Measurements from ENCODE around the gene PSMD3.

PSMD3 gene

DNA sequence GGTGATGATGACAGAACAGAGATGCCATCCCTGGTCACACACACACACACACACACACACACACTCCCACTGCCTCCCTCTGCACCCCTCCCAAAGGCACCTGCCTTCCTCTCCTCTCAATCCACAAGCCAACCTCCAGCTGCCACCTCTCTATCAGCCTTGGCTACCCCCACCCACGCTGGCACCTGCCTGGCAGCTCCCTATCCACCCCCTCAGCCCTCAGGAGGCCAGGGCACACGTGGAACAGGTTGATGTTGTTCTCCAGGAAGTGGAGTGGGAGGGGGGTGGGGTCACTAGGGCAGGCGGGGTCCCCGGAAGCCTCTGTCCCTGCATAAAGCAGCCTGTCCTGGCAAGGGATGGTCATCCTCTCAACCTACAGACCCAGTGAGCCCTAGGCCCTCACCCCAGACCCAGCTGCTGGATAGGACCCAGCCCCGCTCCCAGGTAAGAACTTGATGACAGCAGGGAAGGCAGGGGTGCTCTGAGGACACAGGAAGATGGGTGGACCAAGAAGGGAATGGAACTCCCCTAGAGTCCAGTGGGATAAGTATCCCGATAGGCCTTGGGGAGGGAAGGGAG, 17.9 kb upstream of the PSMD3 start, which contains the start of gene GSDMA:
TSS of gene GSDMA (plus strand) at position 363 of the 579 bp plus-strand sequence. CDS start 2,684 bp downstream, outside the sequence.
- DNase-seq, result peak; percentile 32 to 33

DNA sequence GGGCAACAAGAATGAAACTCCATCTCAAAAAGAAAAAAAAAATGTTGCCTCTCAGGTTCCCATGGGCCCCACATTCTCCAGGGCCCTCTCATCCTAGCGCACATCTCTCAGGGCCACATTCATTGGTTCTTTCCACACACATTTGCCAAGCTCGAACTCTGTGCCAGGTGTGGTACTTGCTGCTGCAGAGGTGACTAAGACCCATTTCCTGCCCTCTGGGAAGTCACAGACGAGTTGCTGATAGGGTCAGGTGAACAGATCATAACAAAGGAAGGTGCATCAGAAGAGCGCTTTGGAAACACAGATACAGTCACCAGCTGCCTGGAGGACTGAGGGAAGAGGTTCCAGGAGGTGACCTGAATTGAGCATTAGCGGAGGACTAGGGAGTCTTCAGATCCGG, 16.8 kb upstream of the PSMD3 start:
- DNase-seq, result no peak

DNA sequence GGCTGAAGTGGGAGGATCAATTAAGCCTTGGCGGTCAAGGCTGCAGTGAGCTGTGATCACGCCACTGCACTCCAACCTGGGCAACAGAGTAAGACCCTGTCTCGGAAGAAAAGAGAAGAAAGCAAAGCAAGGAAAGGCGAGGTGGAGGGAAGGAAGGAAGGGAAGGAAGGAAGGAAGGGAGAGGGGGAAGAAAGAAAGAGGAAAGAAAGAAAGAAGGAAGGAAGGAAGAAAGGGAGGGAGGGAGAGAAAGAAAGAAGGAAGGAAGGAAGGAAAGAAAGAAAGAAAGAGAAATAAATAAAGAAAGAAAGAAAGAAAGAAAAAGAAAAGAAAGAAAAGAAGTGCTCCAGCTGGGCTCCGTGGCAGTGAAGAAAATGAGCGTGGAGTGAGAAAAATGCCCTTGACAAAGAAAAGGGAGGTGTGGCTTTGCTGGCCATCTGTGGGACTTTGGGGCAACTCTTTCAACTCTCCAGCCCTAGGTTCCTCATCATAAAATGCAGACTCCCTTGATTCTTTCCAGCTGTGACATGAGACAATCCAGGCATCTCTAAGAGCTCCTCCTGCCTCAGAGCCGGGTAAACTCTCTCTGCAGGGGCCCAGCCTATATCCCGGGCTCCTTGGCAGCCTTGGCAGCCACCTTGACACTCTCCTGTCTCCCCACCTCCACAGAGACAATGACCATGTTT, 15.4 kb upstream of the PSMD3 start:
- DNase-seq, result no peak

DNA sequence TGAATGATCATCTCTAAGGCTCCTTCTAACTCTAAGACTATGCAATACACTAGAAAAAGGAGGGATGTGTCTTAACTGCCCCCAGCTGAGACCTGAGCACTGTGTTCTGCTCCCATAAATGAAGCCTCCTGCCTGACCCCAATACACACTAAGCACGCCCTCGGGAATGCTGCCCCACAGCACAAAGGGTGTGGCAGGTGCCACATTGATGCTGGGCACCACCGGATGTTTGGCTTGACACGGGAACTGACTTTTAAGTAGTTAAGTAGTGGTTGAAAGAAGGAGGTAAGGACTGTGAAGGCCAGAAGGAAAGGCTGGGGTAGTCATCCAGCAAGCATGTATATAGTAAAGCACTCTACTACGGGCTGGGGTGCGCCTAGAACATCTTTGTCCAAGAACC, 13.8 kb upstream of the PSMD3 start:
- DNase-seq, result no peak

DNA sequence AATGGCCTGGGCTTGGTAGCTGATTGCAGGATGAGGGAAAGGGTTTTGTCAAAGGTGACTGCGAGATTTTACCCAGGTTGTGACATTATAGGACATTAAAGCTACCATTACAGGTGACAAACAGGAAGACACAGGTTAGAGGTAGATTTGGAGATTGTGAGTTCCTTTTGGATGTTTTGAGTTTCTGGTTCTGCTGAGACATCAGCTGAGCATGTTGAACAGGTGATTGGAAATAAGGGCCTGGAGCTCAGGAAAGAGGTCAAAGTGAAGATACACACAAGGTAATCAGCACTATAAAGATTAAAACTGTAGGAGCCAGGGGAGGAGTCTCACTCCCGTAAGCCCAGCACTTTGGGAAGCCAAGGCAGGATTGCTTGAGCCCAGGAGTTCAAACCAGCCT, 11.8 kb upstream of the PSMD3 start:
- no peak for DNase-seq

DNA sequence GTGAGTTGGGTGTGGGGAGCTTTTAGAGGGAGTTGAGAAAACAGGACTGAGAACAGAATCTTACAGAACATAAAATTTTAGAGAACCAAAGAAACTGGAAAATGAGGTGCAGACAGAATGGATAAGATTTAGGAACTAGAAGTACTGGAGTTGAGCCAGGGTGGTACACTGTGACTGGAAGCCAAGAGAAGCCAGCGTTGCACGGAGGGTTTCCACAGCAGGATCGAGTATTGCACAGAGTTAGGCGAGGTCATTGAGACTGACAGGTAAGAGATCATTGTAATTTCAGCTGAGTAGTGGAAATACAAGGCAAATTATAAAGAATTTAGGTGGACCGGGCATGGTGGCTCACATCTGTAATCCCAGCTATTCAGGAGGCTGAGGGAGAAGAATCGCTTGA, 11.2 kb upstream of the PSMD3 start:
- DNase-seq, result no peak

DNA sequence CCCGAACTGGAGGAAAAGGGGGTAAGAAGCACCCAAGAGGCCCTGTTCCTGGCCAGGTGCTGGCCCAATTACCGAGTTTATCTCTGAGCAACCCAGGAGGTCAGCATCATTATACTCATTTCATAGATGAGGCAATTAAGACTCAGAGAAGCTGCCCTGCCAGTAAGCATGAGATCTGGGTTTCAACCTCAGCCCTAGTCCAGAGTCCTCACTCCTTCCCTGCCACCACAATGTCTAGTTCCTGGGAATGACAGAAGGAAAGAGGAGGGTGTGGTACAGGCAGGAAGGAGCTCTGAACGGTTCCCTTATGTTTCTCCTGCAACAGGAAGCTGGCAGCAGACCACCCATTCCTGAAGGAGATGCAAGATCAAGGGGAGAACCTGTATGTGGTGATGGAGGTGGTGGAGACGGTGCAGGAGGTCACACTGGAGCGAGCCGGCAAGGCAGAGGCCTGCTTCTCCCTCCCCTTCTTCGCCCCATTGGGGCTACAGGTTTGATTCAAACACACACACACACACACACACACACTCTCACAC, 10.4 kb upstream of the PSMD3 start:
- DNase-seq, result no peak

DNA sequence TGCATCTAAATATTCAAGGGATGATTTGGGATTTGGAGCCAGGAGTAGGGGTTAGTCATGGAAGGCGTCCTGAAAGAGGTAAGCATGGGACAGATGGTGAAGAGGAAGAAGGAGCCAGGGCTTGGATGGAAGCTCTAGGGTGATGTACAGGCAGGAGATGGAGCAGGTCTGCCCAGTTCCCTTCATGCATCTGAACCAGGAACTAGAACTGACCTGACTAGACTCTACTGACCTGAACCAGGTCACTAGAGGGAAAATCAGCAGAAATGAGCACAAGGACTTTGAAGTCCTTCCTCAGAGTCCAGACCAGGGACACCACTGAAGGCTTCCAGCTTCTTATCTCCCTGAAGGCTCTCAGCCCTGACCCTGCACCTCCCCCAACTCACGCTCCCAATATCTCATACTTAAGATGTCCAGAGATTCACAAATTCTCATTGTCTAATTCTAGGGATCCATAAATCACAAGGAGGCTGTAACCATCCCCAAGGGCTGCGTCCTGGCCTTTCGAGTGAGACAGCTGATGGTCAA, 9.5 kb upstream of the PSMD3 start:
- DNase-seq, result no peak

DNA sequence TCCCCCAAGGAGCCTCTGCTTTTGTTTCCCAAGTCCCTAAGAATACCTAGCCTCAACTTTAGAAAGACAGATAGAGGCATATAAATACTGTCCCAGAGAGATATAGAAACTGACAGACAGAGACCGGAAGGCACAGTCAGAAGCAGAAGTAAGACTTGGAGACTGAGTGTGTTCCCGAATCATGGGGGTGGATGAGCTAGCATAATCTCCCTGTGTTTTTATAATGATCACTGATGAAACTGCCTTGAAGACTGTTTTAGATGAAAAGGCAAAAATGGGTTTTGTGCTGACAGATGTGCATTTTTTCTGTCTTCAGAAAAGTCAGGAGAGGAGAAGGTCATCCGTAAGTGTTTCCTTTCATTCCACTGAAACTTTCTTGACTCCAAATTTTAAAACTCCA, 8.3 kb upstream of the PSMD3 start:
- DNase-seq, result no peak

DNA sequence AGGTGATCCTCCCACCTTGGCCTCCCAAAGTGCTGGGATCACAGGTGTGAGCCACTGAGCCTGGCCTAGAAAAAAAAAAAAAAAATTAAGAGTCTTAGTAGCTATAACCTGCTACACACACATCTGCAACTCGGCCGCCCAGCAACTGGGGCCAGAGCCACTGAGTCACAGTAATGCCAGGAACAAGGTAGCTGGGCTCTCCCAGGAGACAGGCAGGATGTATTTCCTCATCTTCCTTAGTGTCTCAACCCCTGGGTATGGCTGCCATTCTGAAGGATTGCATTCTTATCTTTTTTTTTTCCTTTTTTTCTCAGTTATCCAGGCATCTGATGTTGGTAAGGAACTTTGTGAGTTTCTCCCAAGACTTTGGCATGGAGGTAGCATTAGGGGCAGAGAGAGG, 7.1 kb upstream of the PSMD3 start:
- DNase-seq, result no peak

DNA sequence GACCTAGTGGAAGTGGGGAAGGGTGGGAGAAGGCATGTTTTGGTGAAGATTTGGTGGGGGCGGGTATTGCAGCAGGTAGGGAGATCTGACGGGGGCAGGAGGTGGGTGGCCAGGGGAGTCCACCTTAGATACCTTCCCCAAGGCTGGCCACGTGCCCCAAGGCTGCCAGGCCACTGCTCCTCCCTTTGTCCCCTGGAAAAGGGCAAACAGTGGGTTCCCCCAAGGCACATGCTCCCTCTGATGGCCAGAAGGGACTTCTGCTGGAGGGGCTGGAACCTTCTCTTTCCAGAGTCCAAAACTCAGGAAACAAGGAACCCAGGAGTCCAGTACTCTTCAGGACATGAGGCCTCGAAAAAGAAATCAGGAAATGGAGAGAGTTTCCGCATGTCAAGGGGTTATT, 6.2 kb upstream of the PSMD3 start:
- no peak for DNase-seq

DNA sequence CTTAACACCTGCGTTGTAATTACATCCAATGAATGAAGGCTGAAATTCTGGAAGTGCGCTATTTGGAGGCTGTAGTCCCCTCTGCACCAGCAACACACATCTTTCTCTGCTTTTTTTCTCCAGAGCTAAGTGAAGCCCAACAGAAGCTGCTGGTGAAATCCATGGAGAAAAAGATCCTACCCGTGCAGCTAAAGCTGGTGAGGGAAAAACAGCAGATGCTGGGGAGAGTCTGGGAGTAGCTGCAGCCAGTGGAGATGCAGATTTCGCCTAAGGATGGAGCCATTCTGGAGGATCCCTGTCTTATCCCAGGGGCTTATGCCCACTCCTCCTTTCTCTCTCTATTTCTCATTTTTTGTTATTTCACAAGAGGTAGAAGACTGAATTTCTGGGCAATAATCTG, 4.8 kb upstream of the PSMD3 start:
- no peak for DNase-seq

DNA sequence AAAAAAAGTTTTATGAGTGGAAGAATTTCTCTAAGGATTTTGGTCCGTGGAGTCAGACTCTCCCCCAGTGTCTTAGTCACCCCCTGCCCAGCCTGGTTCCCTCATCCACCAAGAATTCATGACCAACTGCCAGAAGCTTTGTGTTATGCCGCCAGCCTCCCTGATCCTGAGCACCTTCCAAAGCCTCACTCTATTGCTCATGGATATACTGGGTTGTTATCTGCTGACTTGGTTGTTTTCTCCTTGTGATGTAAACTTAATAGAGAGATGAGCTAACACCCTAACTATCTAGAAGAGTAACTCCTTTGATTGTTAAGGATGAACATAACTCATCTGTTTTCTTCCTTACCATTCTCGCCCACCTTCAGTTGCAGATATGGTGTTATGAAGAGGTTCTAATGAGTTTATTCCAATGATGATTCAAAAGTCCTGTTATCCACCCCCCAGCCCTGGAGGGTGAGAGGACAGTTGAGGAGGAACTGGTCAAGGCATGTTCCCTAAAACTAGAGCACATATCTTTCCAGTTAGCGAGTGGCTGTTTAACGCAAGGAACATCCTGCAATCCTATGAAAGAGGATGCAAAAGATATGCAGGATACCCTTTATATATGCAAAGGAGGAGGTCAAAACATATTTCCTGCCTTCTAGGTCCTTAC, 1.5 kb upstream of the PSMD3 start:
- DNase-seq, result no peak

DNA sequence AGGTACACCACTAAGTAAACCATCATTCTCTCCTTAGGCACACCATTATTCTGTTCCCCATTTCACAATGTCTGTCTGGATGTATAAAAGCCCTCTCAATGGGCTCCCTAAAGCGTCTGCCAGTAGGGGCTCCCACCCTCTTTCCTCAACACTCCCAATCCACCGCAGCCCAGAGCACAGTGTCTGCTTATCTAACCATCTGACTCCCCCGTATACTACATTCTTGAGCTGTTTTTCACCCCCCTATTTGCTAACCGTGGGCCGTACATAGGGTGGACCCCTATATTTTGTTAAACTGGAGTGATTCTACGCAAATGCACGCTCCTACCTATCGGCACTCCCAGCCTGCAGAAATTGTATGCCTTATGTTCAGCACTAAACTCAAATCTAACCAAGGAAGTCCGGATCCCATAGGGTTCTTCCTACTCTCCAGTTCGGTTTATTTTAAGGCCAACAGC, 685 bp upstream of the PSMD3 start:
- DNase-seq, result no peak

DNA sequence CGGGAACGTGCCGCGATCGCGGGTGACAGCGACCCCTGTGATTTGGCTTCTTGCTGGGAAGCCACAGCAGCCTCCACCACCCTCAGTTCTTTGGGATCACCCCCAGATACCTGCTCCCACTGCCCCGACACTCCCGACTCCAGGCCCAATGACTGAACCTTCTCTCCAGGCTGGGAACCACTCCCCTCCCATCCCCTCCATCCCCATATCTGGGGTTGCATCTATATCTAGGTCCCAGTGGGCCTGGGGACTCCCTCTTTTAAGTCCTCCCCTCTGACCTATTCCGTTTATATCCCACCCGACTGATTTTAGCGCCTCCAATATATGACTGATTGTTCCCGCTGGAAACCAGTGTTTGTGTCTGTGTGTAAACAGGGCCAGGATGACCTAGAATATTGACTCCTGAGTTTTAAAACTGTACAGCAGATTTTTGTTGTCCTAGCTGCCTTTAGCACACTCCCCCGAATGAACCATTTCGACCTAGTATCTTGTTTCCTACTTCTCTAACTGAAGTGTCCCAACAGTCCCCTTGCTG, 667 bp downstream of the PSMD3 start:
- DNase-seq, result no peak

DNA sequence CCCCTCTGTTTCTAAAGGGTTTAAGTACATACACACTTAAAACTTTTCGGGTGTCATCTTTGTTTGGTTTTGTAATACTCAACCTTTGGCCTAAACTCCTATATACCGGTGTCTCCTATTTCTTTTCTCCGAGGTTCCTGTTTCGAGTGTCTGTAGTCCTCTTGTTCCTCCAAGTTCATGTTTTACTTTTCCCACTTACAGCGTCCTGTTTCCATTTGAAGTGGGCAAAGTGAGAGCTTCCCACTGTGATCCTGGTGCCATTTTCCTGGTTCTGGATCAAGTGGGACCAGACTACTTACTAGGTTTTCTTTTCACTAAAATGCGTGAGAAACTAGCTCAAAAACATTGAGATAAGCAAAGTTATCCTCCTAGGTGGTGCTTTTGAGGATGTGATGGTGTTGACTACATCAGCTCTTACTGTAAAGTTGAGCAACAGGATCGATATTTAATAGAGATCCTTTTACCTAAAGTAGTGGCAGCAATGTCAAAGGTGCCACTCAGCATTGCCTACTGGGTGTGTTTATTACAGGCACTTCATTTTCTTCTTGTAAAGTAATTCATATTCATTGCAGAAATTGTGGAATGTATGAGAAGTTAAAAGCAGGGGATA, 1.3 kb downstream of the PSMD3 start:
- DNase-seq, result no peak

DNA sequence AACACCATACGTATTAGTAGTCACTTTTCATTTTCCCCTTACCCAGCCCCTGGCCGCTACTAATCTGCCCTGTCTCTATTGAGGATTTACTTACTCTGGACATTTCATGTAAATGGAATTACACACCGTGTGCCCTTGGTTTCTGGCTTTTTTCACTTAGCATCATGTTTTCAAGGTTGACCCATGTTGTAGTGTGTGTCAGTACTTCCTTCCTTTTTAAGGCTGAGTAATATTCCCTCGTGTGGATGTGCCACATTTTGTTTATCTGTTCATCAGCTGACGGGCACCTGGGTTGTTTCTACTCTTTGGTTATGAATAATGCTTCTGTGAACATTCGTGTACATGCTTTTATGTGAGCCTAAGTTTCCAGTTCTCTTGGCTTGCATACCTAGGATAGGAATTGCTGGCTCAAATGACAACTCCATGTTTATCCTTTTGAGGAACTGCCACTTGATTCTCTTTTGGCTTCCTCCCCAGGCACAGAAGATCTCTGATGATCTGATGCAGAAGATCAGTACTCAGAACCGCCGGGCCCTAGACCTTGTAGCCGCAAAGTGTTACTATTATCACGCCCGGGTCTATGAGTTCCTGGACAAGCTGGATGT, 7.7 kb downstream of the PSMD3 start:
- DNase-seq, result no peak

DNA sequence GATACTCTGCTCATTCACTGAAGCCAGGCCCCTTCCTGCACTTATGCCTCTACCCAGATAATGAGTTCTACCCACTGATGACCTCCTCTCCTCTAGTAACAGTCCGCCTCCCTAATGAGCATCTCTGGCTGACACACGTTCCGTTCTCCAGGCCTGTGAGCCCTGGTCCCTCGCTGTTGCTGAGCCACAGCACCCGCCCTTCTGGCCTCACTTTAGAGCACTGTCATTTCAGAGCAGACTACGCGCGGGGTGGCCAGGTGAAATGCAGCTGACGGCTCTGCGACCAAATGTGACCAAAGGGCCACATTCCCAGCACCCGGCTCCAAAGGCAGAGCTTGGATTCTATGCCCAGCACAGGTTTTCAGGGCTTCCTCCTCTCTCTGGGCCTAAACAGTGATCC, 13.8 kb downstream of the PSMD3 start:
- DNase-seq, result no peak

DNA sequence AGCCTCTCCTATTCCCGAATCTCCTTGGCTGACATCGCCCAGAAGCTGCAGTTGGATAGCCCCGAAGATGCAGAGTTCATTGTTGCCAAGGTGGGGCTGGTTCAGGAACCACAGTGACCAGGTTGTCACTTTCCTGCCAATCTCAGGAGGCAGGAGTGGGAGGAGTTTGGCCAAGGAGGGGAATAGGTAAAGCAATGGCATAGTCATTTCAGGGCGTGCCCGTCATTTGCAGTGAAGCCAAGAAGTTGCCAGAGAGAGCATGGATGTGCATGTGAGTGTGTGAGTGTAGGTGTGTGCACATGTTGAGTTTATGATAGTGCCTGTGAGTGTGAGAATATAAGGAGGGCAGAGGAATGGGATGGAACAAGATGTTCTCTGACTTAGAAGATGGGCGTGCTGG, 14.8 kb downstream of the PSMD3 start:
- no peak for DNase-seq

DNA sequence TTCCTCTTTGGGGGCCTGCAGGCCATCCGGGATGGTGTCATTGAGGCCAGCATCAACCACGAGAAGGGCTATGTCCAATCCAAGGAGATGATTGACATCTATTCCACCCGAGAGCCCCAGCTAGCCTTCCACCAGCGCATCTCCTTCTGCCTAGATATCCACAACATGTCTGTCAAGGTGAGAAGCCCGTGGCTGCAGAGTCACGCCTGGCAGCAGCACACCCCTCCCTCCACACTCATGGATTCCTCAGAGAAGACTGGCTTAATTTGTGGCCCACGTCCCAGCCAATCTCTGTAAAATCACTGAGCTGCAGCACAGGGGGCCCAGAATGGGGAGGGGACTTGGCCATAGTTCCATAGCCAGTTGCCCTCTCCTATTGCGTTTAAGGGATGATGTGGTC, 15.6 kb downstream of the PSMD3 start:
- no peak for DNase-seq

DNA sequence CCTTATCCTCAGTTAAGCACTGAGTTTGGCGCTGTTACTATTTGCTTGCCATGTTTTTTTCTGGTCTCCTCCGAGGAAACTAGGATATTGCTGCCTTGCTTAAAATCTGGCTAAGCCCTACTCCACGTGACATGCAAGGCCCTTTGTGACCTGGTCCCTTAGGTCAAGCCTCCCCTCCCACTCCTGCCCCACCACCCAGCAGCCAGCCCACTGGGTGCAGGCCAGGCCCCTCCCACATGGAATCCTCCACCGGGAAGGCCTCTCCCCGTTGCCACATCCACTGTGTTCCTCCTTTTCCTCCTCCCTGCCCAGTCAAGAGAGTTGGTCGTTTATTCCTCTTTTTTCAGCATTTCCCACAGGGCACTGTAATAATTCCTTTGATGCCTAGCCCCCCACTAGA, 16.2 kb downstream of the PSMD3 start:
- DNase-seq, result no peak

DNA sequence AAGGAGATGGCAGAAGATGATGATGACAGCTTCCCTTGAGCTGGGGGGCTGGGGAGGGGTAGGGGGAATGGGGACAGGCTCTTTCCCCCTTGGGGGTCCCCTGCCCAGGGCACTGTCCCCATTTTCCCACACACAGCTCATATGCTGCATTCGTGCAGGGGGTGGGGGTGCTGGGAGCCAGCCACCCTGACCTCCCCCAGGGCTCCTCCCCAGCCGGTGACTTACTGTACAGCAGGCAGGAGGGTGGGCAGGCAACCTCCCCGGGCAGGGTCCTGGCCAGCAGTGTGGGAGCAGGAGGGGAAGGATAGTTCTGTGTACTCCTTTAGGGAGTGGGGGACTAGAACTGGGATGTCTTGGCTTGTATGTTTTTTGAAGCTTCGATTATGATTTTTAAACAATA, 16.9 kb downstream of the PSMD3 start:
- no peak for DNase-seq

DNA sequence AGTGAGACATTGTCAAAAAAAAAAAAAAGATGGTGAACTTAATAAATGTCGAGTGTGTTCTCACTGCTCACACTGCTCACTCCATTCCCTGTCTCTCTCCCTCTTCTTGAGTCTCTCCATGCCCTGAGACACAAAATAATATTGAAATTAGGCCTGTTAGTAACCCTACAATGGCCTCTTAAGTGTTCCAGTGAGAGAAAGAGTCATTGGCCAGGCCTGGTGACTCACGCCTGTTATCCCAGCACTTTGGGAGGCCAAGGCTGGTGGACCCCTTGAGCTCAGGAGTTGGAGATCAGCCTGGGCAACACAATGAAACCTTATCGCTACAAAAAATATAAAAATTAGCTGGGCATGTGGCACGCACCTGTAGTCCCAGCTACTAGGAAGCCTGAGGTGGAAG, 18.5 kb downstream of the PSMD3 start:
- no peak for DNase-seq
